ENCODE measurements around the gene KDM3A.

KDM3A gene

DNA sequence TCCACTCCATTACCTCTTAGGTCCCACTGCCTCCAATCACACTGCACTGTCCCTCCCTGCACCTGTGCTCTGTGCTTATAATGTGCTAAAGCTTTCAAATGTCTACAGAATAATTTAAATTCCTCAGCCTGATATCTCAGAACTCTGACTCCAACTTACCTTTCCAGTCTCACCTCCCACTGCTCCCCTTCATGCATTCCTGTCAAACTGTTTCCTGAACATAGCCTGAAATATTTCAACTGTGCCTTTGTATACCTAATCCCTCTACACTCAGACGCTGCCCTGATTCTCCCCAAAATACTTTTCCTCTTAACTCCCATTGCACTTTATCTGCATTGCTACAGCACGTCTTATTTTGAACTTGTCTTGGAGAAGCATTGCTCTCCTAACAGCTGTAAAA is 81.5 kb downstream of the KDM3A start:
- no peak overlapping the region for H3K4me3 ChIP-seq
- no peak overlapping the region for H3K9ac ChIP-seq (ENCODE audit: insufficient read length)
- TF ChIP-seq EZH2 (IDR thresholded peaks at IDR 0.05) (no peak), FOXP2 (optimal IDR thresholded peaks at IDR 0.05; ENCODE audit: control extremely low read depth, extremely low read length, insufficient read depth) (no peak), POLR2AphosphoS5 (IDR thresholded peaks at IDR 0.05; ENCODE audit: borderline replicate concordance, low read depth, low read length) (no peak)
- no peaks in the 10 kb centered on the region; the same call in 1 of the 2 replicates for H3K36me3 ChIP-seq (ENCODE audit: insufficient read depth, low read length)
- DNase-seq (ENCODE audit: low read depth, low spot score) = no peak
- H3K9me3 ChIP-seq (ENCODE audit: low read depth, low read length) = no peaks in the 10 kb centered on the region
- H3K27ac ChIP-seq = no peak overlapping the region

GRCh38 chr2:86523491-86523890 is 82.3 kb downstream of the KDM3A start:
- H3K9me3 ChIP-seq (ENCODE audit: low read depth, low read length) = no peaks in the 10 kb centered on the region
- no peak for TF ChIP-seq EZH2 (IDR thresholded peaks at IDR 0.05)
- TF ChIP-seq FOXP2 (optimal IDR thresholded peaks at IDR 0.05; ENCODE audit: control extremely low read depth, extremely low read length, insufficient read depth) = no peak
- TF ChIP-seq POLR2AphosphoS5 (IDR thresholded peaks at IDR 0.05; ENCODE audit: borderline replicate concordance, low read depth, low read length) = no peak
- DNase-seq (ENCODE audit: low read depth, low spot score) = no peak
- H3K27ac ChIP-seq = no peak overlapping the region
- no peak overlapping the region for H3K4me3 ChIP-seq
- peaks cover 2% of the 10 kb centered on the region for H3K36me3 ChIP-seq (ENCODE audit: insufficient read depth, low read length)
- H3K9ac ChIP-seq (ENCODE audit: insufficient read length) = no peak overlapping the region

DNA sequence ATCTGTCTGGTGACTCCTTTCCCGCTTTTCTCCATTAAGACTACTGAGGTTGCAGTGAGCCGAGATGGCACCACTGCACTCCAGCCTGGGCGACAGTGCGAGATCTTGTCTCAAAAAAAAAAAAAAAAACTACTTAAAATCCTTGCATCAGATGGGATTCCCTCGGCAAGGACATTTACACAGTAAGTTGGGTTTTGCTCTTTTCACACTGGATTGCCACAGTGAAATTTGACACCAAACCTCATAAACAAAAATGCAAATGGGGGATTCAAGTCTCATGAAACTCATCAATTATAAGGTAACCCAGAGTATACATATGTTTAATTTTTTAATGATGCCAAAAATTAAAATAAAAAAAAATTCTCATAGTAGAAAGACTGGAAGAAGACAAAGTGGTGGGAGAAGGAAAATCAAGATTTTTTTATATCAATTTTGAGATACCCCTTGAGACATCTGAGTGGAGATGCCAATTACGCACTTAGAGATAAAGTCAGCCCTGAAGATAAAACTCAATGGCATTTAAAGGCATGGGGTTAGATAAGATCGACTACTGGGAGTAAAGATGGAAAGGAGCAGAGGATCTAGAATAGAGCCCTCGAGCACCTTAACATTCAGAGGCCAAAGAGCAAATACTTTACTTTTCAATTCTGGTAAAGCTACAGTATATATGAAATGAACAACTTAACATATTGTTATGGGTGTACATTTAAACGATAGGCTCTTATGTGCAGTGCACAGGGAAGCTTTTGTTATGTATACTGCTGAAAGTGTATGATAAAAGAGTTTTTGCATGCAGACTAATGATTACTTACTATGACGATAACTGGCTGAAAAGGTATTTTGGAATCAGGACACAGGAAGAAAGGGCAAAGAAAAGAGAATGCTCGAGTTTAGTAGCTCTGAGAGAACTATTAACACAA is 84.5 kb downstream of the KDM3A start:
- Histone ChIP-seq H3K4me3 (no peak overlapping the region), H3K9me3 (ENCODE audit: low read depth, low read length) (no peaks in the 10 kb centered on the region), H3K36me3 (ENCODE audit: insufficient read depth, low read length) (peaks cover 4% of the 10 kb centered on the region), H3K27ac (0 out of 2 replicates have a peak overlapping the region, but pooled peaks have one; percentile 28), H3K9ac (ENCODE audit: insufficient read length) (no peak overlapping the region)
- no peak for DNase-seq (ENCODE audit: low read depth, low spot score)
- TF ChIP-seq FOXP2 (optimal IDR thresholded peaks at IDR 0.05; ENCODE audit: control extremely low read depth, extremely low read length, insufficient read depth) = no peak
- TF ChIP-seq EZH2 (IDR thresholded peaks at IDR 0.05) = no peak
- TF ChIP-seq POLR2AphosphoS5 (IDR thresholded peaks at IDR 0.05; ENCODE audit: borderline replicate concordance, low read depth, low read length) = no peak

- no peak for DNase-seq (ENCODE audit: low read depth, low spot score)
- Histone ChIP-seq H3K9me3 (ENCODE audit: low read depth, low read length) (no peaks in the 10 kb centered on the region), H3K4me3 (no peak overlapping the region), H3K27ac (no peak overlapping the region), H3K36me3 (ENCODE audit: insufficient read depth, low read length) (peaks cover under 1% of the 10 kb centered on the region; the same call in 1 of the 2 replicates), H3K9ac (ENCODE audit: insufficient read length) (no peak overlapping the region)
- TF ChIP-seq POLR2AphosphoS5 (IDR thresholded peaks at IDR 0.05; ENCODE audit: borderline replicate concordance, low read depth, low read length) (no peak), EZH2 (IDR thresholded peaks at IDR 0.05) (no peak), FOXP2 (optimal IDR thresholded peaks at IDR 0.05; ENCODE audit: control extremely low read depth, extremely low read length, insufficient read depth) (no peak)
These were observed 92.4 kb downstream of the KDM3A start for GRCh38 chr2:86533589-86533988.

- Histone ChIP-seq H3K9me3 (ENCODE audit: low read depth, low read length) (no peaks in the 10 kb centered on the region), H3K4me3 (no peak overlapping the region), H3K27ac (no peak overlapping the region), H3K36me3 (ENCODE audit: insufficient read depth, low read length) (no peaks in the 10 kb centered on the region; the same call in 1 of the 2 replicates), H3K9ac (ENCODE audit: insufficient read length) (no peak overlapping the region)
- TF ChIP-seq POLR2AphosphoS5 (IDR thresholded peaks at IDR 0.05; ENCODE audit: borderline replicate concordance, low read depth, low read length) (no peak), FOXP2 (optimal IDR thresholded peaks at IDR 0.05; ENCODE audit: control extremely low read depth, extremely low read length, insufficient read depth) (no peak), EZH2 (IDR thresholded peaks at IDR 0.05) (no peak)
- no peak for DNase-seq (ENCODE audit: low read depth, low spot score)
These were observed 100.2 kb downstream of the KDM3A start for GRCh38 chr2:86541334-86541733.
